GM19452 (cell line): ENCODE measurements around the gene PSMA7.

Experiments used
- ATAC-seq: cut with Tn5 transposase; IDR thresholded peaks from one replicate; pipeline ENCODE4 v1.9.1; 2021; ENCODE audit not compliant: unreplicated experiment

PSMA7 gene

GRCh38 chr20:62138912-62139311, 4.3 kb downstream of the PSMA7 start:
- ATAC-seq = no peak

- no peak for ATAC-seq
Observed at GRCh38 chr20:62138204-62138543, 5.0 kb downstream of the PSMA7 start.

DNA sequence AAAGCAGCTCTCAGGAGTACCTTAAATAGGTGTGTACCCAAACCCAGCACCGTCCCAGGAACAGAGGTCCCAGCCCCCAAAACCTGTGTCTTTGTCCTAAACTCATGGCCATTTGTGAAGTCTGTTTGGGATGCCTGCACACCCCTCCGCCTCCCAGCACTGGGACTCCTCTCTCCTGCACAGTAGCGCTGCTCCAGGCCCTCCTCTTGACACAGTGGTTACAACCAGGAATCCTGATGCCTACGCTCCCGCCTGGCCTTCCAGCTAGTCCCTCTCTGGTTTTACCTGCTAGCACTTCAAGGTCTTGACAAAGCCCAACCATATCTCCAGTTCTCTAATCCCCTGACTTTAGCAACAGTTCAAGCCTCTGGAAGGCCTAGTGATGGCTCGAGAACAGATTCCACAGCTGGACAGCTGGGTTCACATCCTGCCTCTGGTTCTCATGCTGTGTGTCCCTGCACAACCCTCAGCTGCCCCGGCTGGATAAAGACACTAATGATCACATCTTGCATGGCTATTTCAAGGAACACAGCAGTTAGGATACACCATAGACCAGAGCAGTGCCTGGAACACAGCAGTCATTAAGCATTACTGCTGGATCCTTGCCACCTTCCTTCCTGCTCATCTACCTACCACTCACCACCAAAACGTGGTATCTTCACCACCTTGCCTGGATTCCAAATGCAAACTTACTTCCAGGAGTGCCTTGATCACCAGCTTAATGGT, 5.6 kb downstream of the PSMA7 start:
- ATAC-seq = no peak

GRCh38 chr20:62137092-62137384, 6.2 kb downstream of the PSMA7 start:
- ATAC-seq = no peak

GRCh38 chr20:62136283-62137091, 6.7 kb downstream of the PSMA7 start:
- ATAC-seq = no peak

GRCh38 chr20:62135573-62136266, 7.5 kb downstream of the PSMA7 start:
- ATAC-seq = no peak

DNA sequence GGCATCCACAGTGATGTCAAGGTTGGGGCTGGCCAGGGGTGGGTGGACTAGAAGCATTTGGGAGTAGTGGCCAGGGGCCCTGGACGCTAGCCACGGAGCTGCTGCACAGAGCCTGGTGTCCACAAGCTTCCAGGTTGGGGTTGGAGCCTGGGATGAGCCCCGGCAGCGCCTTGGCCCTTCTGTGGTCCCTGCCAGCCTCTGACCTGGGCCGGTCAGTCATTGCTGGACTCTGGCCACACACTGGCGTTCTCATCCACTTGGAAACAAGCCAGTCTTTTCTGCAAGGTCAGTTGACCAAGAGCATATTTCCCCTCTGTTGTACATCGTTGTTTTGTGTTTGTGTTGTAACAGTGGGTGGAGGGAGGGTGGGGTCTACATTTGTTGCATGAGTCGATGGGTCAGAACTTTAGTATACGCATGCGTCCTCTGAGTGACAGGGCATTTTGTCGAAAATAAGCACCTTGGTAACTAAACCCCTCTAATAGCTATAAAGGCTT, 8.4 kb downstream of the PSMA7 start:
- ATAC-seq = no peak

DNA sequence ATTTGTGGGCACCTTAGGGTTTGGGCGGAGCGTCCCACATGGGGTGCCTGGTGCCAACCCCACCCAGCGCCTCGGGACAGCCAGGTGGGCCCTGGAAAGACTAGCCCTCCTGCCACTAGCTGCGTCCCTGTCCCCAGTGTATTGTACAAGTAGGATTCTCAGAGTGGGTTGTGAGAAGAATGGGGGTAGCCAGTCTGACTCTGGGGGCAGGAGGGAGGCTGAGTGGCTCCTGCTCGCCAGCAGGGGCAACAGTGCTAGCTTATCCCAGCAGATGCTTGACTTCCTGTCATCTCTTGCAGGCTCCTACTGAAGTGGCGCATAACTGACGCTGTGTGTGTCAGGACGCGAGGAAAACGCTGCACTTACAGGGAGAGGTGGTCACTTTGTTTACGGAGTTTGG, 9.3 kb downstream of the PSMA7 start:
- no peak for ATAC-seq

DNA sequence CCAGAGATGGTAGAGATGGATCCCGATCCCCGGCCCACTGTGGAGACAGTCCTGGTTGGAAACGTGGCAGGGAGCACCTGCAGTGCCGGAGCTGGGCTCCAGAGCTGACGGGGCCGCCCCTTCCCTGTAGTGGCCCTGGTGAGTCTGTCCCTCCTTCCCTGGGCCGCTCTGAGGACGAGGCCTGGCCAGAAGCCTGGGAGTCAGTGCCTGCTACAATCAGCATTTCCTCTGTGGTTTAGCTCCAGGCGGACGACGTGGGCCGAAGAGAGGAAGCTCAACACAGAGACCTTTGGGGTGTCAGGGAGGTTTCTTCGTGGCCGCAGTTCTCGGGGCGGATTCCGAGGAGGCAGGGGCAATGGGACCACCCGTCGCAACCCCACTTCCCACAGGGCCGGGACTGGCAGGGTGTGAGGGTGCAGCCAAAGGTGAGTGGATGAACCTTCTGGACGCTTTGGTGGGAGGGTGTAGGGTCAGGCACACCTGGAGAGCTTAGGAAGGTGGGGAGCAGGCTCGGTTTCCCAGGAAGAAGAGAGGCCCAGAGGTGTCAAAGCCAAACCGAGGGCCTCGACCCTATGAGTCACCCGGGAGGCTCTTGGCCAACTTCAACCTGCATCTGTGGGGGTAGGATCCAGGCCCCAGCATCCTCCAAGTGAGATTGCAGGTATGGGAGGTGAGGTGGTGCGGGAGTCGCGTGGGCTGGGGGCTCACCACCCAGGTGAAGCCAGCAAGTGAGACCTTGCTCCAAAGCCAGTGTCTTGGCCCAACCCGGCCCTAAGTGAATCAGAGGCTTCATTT, 9.9 kb downstream of the PSMA7 start:
- ATAC-seq = no peak

DNA sequence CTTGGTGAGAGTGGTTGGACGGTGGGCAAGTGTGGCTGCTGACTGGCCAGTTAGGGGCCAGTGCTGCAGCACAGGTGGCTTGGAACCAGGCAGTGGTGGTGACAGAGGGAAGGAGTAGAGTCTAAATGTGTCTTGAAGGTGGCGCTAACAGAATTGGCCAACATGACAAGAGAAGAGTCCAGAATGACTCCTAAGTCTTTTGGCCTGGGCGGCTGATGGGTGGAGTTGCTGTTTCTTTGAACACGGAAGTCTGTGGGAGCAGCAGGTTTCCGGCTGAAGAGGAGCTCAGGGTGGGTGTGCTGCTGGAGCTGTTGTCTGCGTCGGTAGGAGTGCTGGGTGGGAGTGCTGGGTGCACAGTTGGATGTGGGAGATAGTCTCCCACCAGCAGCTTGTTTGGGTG, 10.8 kb downstream of the PSMA7 start:
- ATAC-seq = no peak

DNA sequence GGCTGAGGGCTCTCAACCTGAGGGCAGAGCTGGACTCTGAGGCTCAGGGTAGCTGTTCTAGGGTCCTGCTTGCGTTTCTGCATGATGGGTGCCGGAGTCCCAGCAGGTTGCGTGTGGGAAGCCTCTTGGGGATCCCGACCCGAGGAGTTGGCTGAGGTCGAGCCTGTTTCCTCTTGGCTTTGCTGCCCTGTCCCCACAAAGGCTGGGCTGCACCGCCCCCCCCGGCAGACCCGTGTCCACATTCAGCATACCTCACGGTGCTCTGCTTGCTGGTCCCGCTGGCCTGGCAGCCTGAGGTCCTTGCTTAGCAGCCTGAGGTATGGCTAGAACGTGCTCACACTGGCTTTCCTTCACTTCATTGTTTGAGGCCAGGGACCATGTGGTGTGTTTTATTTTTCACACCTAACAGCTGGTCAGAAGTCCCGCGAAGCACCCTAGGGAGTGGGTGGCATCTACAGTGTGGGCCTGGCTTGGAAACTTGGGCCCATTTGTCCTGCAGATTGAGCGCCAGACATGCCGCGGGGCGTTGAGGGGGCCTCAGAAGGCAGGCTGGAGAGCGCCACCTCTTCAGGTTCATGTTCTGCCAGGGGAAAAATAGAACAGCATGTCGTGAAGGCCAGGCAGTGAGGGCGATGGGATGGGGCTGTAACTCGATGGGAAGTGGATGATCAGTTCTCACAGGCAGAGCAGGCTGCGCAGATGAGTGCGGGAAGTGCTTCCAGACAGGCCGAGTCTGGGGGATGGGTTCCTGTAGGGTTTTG, 11.5 kb downstream of the PSMA7 start:
- ATAC-seq = no peak

GRCh38 chr20:62129731-62130531, 13.3 kb downstream of the PSMA7 start:
- no peak for ATAC-seq

DNA sequence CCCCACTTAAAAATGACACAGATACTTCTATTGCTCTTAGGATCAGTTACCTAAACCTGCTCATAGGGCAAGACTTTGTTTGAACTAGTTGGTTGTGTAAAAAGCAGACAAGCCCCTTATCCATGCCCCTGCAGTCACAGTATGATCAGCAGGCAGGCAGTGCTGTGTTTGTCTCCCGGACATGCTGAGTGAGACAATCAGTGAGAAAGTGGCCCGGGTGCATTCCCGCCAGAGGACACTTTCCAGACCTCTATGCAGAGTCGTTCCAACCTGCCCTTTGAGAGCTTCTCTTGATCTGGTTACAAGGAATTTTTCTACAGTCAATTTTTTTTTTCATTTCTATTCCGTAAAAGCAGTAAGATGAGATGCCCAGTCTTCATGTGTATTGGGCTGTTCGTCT, 14.7 kb downstream of the PSMA7 start:
- no peak for ATAC-seq

- no peak for ATAC-seq
Observed at GRCh38 chr20:62127799-62128198, 15.4 kb downstream of the PSMA7 start.

DNA sequence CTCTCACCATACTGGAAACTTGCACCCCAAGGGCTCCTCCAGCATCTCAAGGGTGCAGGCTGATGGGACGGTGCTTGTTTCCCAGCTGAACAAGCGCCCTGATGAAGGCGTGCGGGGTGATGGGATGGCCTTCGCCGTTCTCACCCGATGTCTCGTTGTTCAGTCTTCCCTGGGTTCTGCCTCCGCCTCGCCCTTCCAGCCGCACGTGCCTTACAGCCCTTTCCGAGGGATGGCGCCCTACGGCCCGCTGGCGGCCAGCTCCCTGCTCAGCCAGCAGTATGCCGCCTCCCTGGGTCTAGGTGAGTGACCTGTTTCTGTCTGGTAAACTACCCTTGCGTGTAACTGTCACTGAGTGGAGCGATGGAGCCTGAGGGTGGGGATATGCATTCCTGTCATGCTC, 17.1 kb downstream of the PSMA7 start:
- ATAC-seq = no peak

GRCh38 chr20:62123450-62124118, 19.6 kb downstream of the PSMA7 start:
- no peak for ATAC-seq

DNA sequence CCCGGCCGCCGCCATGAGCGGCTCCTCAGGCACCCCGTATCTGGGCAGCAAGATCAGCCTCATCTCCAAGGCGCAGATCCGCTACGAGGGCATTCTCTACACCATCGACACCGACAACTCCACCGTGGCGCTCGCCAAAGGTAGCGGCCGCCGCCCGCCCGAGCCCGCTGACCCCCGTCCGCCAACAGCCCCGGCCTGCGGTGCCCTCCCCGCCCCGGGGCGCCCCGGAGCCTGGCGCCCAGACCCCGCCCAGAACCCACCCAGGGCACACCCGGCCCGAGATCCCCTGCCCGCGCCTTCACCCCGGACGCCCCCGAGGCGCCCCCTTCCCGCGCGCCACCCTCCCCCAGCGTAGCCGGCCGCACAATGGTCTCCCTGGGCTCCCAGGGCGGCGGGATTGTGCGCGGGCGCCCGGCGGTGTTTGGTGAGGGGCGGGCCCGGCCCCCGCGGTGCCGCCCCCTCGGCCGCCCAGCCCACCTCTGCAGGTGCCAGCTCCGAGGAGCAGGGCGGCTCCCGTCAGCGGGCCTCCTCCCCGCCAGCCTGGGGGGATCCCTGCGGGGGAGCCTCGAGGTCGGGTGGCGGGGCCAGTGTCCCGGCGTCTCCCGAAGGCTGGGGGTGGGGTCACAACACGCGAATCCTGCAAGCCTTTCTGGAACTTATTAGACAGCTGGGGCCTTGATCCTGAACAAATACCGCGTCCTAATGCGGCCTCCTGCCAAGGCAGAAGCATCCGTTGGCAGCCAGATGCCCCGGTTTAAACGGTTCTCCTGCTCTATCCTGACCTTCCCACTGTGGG, 20.3 kb downstream of the PSMA7 start:
- ATAC-seq = peak; percentile 16
